H1 (cell line): Measurements from ENCODE around the gene GIT1. TPM values are rescaled to one million over a fixed set of nuclear protein-coding genes. Genes with fewer than 3 reads are reported as not detected.
A peak's percentile ranks its signal among the peaks of the same experiment; 100 is the strongest.

Experiments
- CTCF ChIA-PET: fragments of 300-600 bp; sonication (Branson Sonifier 250); formaldehyde crosslinking; loops from one replicate; lab custom pipeline; 2021; ENCODE audit not compliant: partially characterized antibody; lab: Charles Lee
- POLR2A ChIA-PET: fragments of 300-600 bp; sonication (Branson Sonifier 250); formaldehyde crosslinking; loops from one replicate; lab custom pipeline; 2021; ENCODE audit warnings: inconsistent platforms; ENCODE audit not compliant: partially characterized antibody; lab: Charles Lee
- DNase-seq, 2 experiments: peaks; one replicate each; pipeline versions ENCODE4 v3.0.0 to v3.0.0-alpha.2; 2010 to 2022; ENCODE audit warnings: low spot score in 2 of 2, low read depth in 1 of 2, mixed read lengths in 1 of 2
- FAIRE-seq: peaks from 2 replicates; lab custom pipeline; 2011; peaks lifted over from hg19 to GRCh38; lab: Jason Lieb, UNC
- H2AFZ ChIP-seq: 2 replicates; pipeline ENCODE4 v1.8.1; 2012; ENCODE audit warnings: low read length, inconsistent platforms
- H2AK5ac ChIP-seq: 2 replicates; pipeline ENCODE4 v1.6.1; 2013; ENCODE audit warnings: low read depth, low read length
- H2BK120ac ChIP-seq: replicated peaks from 2 replicates; pipeline ENCODE3; 2013; ENCODE audit warnings: low read depth, low read length, inconsistent platforms
- H2BK12ac ChIP-seq: 2 replicates; pipeline ENCODE4 v1.6.1; 2013; ENCODE audit warnings: low read depth, low read length
- H2BK15ac ChIP-seq: 2 replicates; pipeline ENCODE4 v1.6.1; 2013; ENCODE audit warnings: low read length
- H2BK20ac ChIP-seq: 2 replicates; pipeline ENCODE4 v1.6.1; 2013; ENCODE audit warnings: low read length
- H2BK5ac ChIP-seq: 2 replicates; pipeline ENCODE4 v1.6.1; 2013; ENCODE audit warnings: low read depth, low read length
- H3K14ac ChIP-seq: 2 replicates; pipeline ENCODE4 v1.6.1; 2013; ENCODE audit warnings: inconsistent platforms; ENCODE audit not compliant: insufficient read length
- H3K18ac ChIP-seq: 2 replicates; pipeline ENCODE4 v1.6.1; 2013; ENCODE audit warnings: low read length; ENCODE audit errors: extremely low read depth
- H3K23ac ChIP-seq: 2 replicates; pipeline ENCODE4 v1.6.1; 2013; ENCODE audit warnings: inconsistent platforms; ENCODE audit not compliant: insufficient read length
- H3K23me2 ChIP-seq: 2 replicates; pipeline ENCODE4 v1.6.1; 2013; ENCODE audit warnings: low read depth, low read length
- H3K27ac ChIP-seq: 2 replicates; pipeline ENCODE4 v1.6.1; 2011; ENCODE audit warnings: low read depth, low read length, inconsistent platforms
- H3K27me3 ChIP-seq, 4 experiments: replicated peaks in 1 of 4; 1 replicate in 1 of 4; 2 replicates in 3 of 4; pipeline versions ENCODE4 v1.6.1 to v1.8.1; 2011 to 2013; ENCODE audit warnings: low read length in 3 of 4, mild to moderate bottlenecking in 3 of 4, inconsistent platforms in 2 of 4, mixed read lengths in 2 of 4, moderate library complexity in 1 of 4; ENCODE audit not compliant: control insufficient read depth in 3 of 4, insufficient read depth in 3 of 4; ENCODE audit errors: extremely low read depth in 1 of 4
- H3K36me3 ChIP-seq, 4 experiments: 2 replicates each; pipeline versions ENCODE4 v1.6.1 to v1.8.1; 2011 to 2013; ENCODE audit warnings: mild to moderate bottlenecking in 4 of 4, low read length in 3 of 4, moderate library complexity in 2 of 4, control low read depth in 1 of 4, inconsistent platforms in 1 of 4; ENCODE audit not compliant: insufficient read depth in 4 of 4, control insufficient read depth in 2 of 4
- H3K4ac ChIP-seq: replicated peaks from 2 replicates; pipeline ENCODE3; 2013; ENCODE audit warnings: low read length, low read depth, mixed read lengths, inconsistent platforms; ENCODE audit not compliant: insufficient read length
- H3K4me1 ChIP-seq, 4 experiments: replicated peaks in 1 of 4; 1 replicate in 1 of 4; 2 replicates in 3 of 4; pipeline versions ENCODE4 v1.6.1 to v1.8.1; 2011 to 2013; ENCODE audit warnings: low read length in 3 of 4, inconsistent platforms in 2 of 4, mixed read lengths in 1 of 4; ENCODE audit not compliant: insufficient read depth in 4 of 4, control insufficient read depth in 3 of 4
- H3K4me2 ChIP-seq, 2 experiments: 2 replicates each; pipeline versions ENCODE4 v1.6.1 to v1.8.1; 2011 to 2013; ENCODE audit warnings: low read depth in 2 of 2, low read length in 2 of 2, control low read depth in 1 of 2, inconsistent platforms in 1 of 2, mild to moderate bottlenecking in 1 of 2; ENCODE audit not compliant: insufficient read depth in 1 of 2
- H3K4me3 ChIP-seq, 4 experiments: fragments of 200-600, 300-600 bp in 1 of 4; sonication (generic), shearing (Covaris generic), sonication (Bioruptor Twin) in 1 of 4; 2 replicates each; pipeline versions ENCODE4 v1.5.1 to v1.8.1; 2011 to 2016; ENCODE audit warnings: low read length in 4 of 4, low read depth in 3 of 4, control low read depth in 2 of 4, inconsistent platforms in 2 of 4, mild to moderate bottlenecking in 2 of 4, mixed read lengths in 1 of 4, moderate library complexity in 1 of 4; ENCODE audit not compliant: insufficient read depth in 2 of 4; ENCODE audit errors: extremely low read depth in 1 of 4
- H3K56ac ChIP-seq: replicated peaks from 2 replicates; pipeline ENCODE3; 2013; ENCODE audit warnings: low read depth, mild to moderate bottlenecking, mixed read lengths, low read length, inconsistent platforms; ENCODE audit not compliant: insufficient read length
- H3K79me1 ChIP-seq: 2 replicates; pipeline ENCODE4 v1.6.1; 2013; ENCODE audit warnings: low read depth, low read length, control low read depth
- H3K79me2 ChIP-seq, 2 experiments: 2 replicates each; pipeline versions ENCODE4 v1.6.1 to v1.8.1; 2012 to 2013; ENCODE audit warnings: low read length in 2 of 2, mild to moderate bottlenecking in 2 of 2, inconsistent platforms in 1 of 2; ENCODE audit not compliant: insufficient read depth in 2 of 2, control insufficient read depth in 1 of 2
- H3K9ac ChIP-seq, 4 experiments: replicated peaks in 1 of 4; 1 replicate in 1 of 4; 2 replicates in 3 of 4; pipeline versions ENCODE4 v1.6.1 to v1.8.1; 2011 to 2013; ENCODE audit warnings: low read depth in 3 of 4, low read length in 3 of 4, control low read depth in 2 of 4, mild to moderate bottlenecking in 2 of 4, moderate library complexity in 2 of 4, inconsistent platforms in 1 of 4; ENCODE audit errors: extremely low read depth in 1 of 4
- H3K9me3 ChIP-seq, 2 experiments: 2 replicates each; pipeline versions ENCODE4 v1.6.1 to v1.8.1; 2012 to 2013; ENCODE audit warnings: mild to moderate bottlenecking in 2 of 2, moderate library complexity in 2 of 2, control low read depth in 1 of 2, inconsistent platforms in 1 of 2, low read depth in 1 of 2, low read length in 1 of 2, mixed read lengths in 1 of 2; ENCODE audit not compliant: insufficient read depth in 2 of 2
- H4K20me1 ChIP-seq, 2 experiments: replicated peaks in 1 of 2; 2 replicates each; pipeline versions ENCODE3 to v1.8.1; 2011 to 2013; ENCODE audit warnings: inconsistent platforms in 2 of 2, low read length in 2 of 2, mild to moderate bottlenecking in 1 of 2; ENCODE audit not compliant: insufficient read depth in 2 of 2, control insufficient read depth in 1 of 2
- H4K5ac ChIP-seq: 2 replicates; pipeline ENCODE4 v1.6.1; 2013; ENCODE audit warnings: low read length, low read depth, mixed read lengths, inconsistent platforms; ENCODE audit not compliant: insufficient read length
- H4K8ac ChIP-seq: 2 replicates; pipeline ENCODE4 v1.8.0; 2013; ENCODE audit warnings: mild to moderate bottlenecking, moderate library complexity, low read length, inconsistent platforms; ENCODE audit not compliant: insufficient read depth; ENCODE audit errors: extremely low read depth
- H4K91ac ChIP-seq: replicated peaks from 2 replicates; pipeline ENCODE3; 2013; ENCODE audit warnings: low read length, mixed read lengths, inconsistent platforms; ENCODE audit not compliant: insufficient read length
- CBX8 ChIP-seq: fragments of 300-800, 300-1000 bp; sonication (generic); IDR thresholded peaks from 2 replicates; pipeline ENCODE4 v1.7.1; 2016; ENCODE audit warnings: low read depth, low read length, borderline replicate concordance
- JUND ChIP-seq: IDR thresholded peaks from 2 replicates; pipeline ENCODE4 v1.6.1; 2011; ENCODE audit warnings: mild to moderate bottlenecking, improper control_type of control experiment, low read length
- KDM1A ChIP-seq: fragments of 200-600, 300-600 bp; sonication (generic); IDR thresholded peaks from 2 replicates; pipeline ENCODE4 v1.7.1; 2016; ENCODE audit warnings: mild to moderate bottlenecking, low read length, borderline replicate concordance
- SP1 ChIP-seq: IDR thresholded peaks from 2 replicates; pipeline ENCODE4 v1.6.1; 2011; ENCODE audit warnings: low read depth, low read length
- TEAD4 ChIP-seq: IDR thresholded peaks from 2 replicates; pipeline ENCODE4 v1.6.1; 2012; ENCODE audit warnings: low read depth, low read length, inconsistent platforms, mixed read lengths
- WGBS, 2 experiments: shearing (Covaris generic) in 1 of 2; methylation state at CpG; one replicate each; pipeline versions ENCODE4 v1.1.6 to v1.1.7; 2013 to 2015; ENCODE audit warnings: low lambda C conversion rate in 2 of 2, mixed read lengths in 2 of 2, inconsistent platforms in 1 of 2, low coverage in 1 of 2, missing lambda C conversion rate in 1 of 2; ENCODE audit not compliant: insufficient replicate concordance in 2 of 2, insufficient coverage in 1 of 2, insufficient read length in 1 of 2; ENCODE audit errors: extremely low coverage in 1 of 2, missing lambda C conversion rate in 1 of 2; 5-methylcytosine and 5-hydroxymethylcytosine counted together
- polyA plus RNA-seq, 7 experiments: library from polyadenylated mRNA; depleted of rRNA in 3 of 7; stranded (reverse) in 5 of 7; unstranded in 2 of 7; fragments of >200 nt in 5 of 7; fragments of 200-250 nt in 2 of 7; gene quantifications; 1 replicate in 5 of 7; 2 replicates in 1 of 7; 4 replicates in 1 of 7; pipeline versions ENCODE4 v1.2.1 to v1.2.3, GENCODE V29; 2011 to 2013; ENCODE audit warnings: missing spikeins in 2 of 7, mixed read lengths in 2 of 7
- total RNA-seq: library from RNA; stranded (reverse); fragmentation: NEBNext Ultra II Directional; extraction: Animal tissue kit (Norgen Biotek cat#: 25700); gene quantifications from 2 replicates; pipeline ENCODE4 v1.2.1, GENCODE V29; 2021

GIT1 gene
- total and polyA plus RNA-seq, 2 of the 8 experiments (the other 6 are each of a cell fraction or from before 2014, with no cell fraction given) = 62.4 to 63.0 TPM

- no peak overlapping the region for H3K23ac ChIP-seq
- H3K9me3 ChIP-seq = no peaks in the 10 kb centered on the region
- no peak overlapping the region for H2BK120ac ChIP-seq
- no peak overlapping the region for H3K18ac ChIP-seq
- H4K91ac ChIP-seq = no peak overlapping the region
- ChIA-PET POLR2A (interaction anchor here (0.9 kb wide), 1 partner anchor 17 kb away, joined by 3 read pairs; no protein-coding TSS in a partner anchor), CTCF (interaction anchor here (0.7 to 1.7 kb wide), 5 partner anchors 9 to 185 kb away, joined by 3 to 4 read pairs (median 3); no protein-coding TSS in a partner anchor)
- H3K23me2 ChIP-seq = no peaks in the 10 kb centered on the region
- H3K27ac ChIP-seq = no peak overlapping the region
- no peak overlapping the region for H3K4me3 ChIP-seq
- TF ChIP-seq KDM1A = no peak
- TF ChIP-seq SP1 = no peak
- no peak for TF ChIP-seq TEAD4
- TF ChIP-seq JUND = no peak
- TF ChIP-seq CBX8 = no peak
- no peaks in the 10 kb centered on the region for H3K79me2 ChIP-seq
- H3K4me1 ChIP-seq = no peaks in the 10 kb centered on the region
- H2BK15ac ChIP-seq = no peak overlapping the region
- H4K5ac ChIP-seq = no peak overlapping the region
- DNase-seq (peak in 1 of 2 experiments; percentile 17), FAIRE-seq (no peak)
- H3K36me3 ChIP-seq = no peaks in the 10 kb centered on the region
- H4K8ac ChIP-seq = no peak overlapping the region
- no peaks in the 10 kb centered on the region for H3K79me1 ChIP-seq
- H4K20me1 ChIP-seq = no peaks in the 10 kb centered on the region
- H3K4ac ChIP-seq = no peak overlapping the region
- no peak overlapping the region for H2AFZ ChIP-seq
- H3K9ac ChIP-seq = no peak overlapping the region
- 86% methylated on average over 3 of the region's 3 CpGs; no CpG with 5 or more reads in 1 of the 2 experiments for WGBS, 2 experiments
- no peaks in the 10 kb centered on the region for H3K27me3 ChIP-seq
- H2BK5ac ChIP-seq = no peak overlapping the region
- no peak overlapping the region for H2BK20ac ChIP-seq
- H3K14ac ChIP-seq = no peak overlapping the region
- no peak overlapping the region for H2AK5ac ChIP-seq
- H3K4me2 ChIP-seq = no peak overlapping the region
- H3K56ac ChIP-seq = no peak overlapping the region
- H2BK12ac ChIP-seq = no peak overlapping the region
These were observed 33.6 kb downstream of the GIT1 start for GRCh38 chr17:29555840-29556239.
